CD4-positive, alpha-beta T cell treated with Interleukin-17A for 4 hours (primary cell): ENCODE measurements around the gene NLRC3.

Source experiments
- DNase-seq: peaks from one replicate; pipeline ENCODE4 v3.0.0-alpha.2; 2020; ENCODE audit warnings: mixed read lengths

NLRC3 gene

DNA sequence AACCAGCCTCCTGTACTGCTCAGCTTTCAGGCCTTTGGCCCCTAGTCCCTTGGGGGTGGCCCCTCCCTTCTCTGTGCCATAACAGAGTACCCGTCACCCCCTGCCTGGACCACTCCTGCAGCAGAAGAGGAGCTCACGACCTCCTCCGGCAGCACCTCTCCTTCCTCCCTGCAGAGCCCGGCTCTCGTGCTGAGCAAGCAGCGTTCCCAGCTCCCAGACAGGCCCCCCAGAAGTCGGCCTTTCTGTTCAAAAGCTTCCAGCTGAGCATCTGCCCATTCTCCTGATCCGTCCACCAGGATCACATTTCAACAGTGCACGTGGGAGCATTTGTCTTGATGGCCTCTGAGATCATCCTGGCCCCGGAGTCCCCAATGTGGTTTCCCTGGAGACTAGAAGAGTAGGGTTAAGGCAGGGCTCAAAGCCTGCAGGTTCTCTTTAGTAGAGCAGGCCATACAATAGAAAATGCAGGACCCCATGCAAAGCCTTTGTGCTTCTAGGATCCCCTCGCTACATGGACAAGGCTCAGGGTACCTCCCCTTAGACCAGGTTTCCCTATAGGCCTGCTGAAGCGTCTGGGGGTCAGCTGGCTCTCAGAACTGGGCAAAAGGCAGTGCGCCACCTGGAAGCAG, 35.6 kb downstream of the NLRC3 start:
- DNase-seq: no peak

DNA sequence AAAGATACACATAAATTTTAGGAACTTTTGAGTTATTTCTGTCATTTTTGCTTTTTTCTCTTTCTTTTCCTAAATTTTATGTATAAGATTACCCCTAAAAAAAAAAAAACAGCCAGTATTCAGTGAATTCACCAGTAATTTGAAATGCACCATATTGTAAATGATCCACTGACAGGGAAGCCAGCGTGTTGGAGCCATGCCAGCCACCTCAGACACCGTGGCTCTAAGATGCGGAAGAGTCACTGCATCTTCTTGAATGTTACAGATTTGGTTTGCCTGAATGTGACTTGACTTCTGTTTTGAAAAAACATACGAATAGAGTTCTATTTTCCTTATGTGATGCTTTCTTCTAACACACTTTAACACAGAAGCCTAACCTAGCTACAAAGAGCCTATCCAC, 39.0 kb downstream of the NLRC3 start:
- DNase-seq: peak; percentile 29

DNA sequence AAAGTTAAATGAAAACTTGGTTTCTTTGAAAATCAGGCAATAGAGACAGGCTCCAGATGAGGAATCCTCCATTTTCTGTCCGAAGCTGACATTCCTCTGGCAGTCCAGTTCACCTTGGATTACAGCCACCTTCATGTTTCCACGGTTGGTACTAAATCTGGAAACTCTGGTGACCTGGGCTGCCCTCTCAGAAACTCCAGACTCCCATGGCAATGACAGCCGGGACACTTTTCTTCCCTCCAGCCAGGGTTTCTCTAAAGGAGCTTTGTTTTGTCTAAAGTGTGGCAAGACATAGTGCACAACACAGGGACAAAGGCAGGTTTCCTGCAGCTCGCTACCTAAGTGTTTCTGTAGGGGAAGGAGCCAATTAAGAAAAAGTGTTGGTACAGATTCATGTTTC, 40.4 kb downstream of the NLRC3 start:
- DNase-seq: no peak

DNA sequence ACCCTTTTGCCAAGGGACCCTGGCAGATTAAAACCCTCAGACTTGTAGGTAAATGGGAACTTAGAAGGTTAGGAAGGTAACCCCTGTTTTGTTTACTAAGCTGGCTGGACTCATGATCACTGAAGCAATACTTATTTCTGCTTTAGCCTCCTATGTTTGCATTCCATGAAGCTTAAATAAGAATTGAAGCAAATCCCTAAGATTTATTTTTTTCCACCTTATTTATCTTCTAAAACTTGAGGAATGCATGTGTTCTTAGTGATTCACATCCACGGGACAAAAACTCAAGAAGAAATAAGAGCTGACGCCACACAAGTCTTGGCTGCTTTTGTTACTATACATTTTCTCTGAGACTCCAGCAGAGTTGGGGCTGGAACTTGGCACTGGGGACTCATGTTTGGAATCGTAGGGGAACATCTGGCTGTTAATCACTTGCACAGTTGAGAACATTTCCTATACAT, 40.9 kb downstream of the NLRC3 start:
- DNase-seq: no peak

DNA sequence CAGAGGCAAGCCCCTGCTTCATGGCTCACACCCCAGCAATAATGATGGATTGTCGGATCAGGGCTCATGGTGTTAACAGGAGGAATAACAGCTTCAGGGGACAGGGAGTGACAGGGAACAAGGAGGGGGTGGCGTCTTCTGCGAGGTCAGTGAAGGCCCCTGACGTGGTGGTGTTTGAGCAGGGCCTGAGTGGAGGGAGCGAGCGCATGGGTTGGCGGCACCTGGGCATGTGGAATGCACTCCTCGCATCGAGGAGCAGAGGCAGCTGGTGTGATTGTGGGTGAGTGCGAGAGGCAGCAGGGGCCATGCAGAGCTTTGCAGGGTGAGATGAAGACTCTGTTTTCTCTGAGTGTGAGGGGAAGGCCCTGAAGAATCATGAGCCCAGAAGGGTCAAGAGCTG, 43.1 kb downstream of the NLRC3 start:
- no peak for DNase-seq

DNA sequence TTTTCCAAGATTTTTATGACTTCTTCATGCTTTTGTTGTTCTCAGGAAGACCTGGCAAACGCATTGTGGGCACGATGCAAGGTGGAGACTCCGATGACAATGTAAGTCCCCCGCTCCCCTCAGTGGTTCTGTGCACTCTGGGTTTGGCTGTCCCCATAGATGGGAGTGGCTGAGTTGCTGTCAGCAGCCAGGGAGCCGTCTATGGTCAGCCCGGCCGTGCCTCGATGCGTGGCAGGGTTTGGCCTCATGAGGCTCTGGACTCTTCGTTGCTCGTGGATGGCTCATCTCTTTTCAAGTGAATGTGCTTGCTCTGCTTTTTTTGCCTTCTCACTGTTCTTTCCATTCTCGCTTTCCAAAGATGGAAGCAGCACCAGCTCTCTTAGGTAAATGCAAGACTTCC, 44.5 kb downstream of the NLRC3 start:
- DNase-seq: no peak

DNA sequence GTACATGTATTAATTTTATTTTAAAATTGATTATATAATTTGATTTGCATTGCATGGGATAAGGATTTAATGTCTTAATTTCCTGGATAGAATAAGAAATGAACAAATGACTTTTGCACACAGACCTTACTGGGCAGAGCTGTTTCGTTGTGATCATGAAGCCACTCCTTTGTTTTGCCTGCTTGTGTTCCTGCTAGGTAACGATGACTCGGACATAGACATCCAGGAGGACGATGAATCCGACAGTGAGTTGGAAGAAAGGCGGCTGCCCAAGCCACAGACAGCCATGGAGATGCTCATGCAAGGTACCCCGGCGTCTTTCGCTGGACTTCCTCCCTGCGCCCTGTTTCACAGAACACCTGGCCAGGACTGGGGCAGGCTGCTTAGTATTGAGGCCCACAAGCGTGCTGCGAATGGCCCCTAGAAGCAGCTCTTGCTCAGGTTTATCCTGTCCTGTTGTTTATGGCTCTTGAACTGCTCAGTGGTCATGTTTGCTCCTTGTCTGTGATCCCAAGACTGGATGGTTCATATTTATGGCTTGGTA, 46.8 kb downstream of the NLRC3 start:
- DNase-seq: no peak

DNA sequence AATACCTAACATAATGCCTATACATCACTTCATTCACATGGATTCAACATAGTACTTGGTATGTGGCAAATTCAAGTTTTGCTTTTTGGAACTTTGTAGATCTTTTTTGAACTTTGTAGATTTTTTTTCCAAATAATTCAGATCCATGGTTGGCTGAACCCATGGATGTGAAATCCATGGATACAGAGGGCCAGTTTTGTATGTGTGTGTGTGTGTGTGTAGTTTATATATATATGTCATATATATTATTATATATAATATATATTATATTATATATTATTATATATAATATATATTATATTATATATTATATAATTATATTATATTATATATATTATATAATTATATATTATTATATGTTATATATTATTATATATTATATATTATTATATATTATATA, 48.0 kb downstream of the NLRC3 start:
- no peak for DNase-seq

DNA sequence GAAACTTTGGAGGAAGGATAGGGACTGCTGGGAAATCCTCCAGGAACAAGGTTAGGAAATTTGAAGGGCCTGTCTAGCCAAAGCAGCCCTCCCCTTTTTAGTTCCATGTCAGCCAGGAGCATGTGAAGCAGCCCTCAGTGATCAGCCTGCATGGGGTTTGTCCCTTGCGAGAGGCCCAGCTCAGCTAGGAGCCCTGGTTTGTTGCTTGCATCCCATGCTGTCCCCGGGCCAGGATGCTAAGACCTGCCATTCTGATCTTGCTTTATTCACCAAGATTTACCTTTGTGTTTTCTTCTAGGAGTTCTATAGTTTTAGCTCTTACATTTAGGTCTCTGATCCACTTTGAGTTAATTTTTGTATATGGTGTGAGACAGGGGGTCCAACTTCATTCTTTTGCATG, 48.8 kb downstream of the NLRC3 start:
- DNase-seq: no peak

DNA sequence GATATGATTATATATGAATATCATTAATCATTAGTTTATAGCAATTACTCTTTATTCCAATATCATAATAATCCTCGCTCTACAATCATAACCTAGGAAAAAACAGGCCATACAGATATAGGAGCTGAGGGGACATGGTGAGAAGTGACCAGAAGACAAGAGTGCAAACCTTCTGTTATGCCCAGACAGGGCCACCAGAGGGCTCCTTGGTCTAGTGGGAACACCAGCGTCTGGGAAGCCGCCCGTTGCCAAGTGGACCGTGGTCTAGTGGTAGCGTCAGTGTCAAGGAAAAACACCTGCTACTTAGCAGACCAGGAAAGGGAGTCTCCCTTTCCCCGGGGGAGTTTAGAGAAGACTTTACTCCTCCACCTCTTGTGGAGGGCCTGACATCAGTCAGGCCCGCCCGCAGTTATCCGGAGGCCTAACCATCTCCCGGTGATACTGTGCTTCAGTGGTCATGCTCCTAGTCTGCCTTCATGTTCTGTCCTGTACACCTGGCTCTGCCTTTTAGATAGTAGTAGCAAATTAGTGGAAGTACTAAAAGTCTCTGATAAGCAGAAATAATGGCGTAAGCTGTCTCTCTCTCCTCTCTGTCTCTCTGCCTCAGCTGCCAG, 49.9 kb downstream of the NLRC3 start:
- peak; percentile 64 for DNase-seq

DNA sequence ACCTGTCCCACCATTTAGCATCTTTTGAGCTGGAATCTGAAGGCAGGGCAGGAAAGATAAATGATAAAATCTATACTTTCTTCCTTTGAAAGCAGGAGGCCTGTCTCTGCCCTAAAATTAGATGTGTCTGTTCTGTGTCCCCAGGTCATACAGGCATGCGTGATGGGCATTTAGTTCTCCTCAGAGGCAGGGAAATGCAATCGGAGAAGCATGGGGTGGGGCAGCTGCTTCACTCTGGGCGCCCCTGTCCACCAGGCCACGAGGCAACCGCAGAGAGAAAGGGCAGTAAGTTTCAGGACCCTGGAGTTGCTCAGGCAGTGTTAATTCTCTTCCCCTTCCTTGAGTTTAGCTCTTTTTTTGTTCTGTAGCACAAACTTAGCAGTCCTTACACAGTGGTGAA, 51.3 kb downstream of the NLRC3 start:
- DNase-seq: no peak

DNA sequence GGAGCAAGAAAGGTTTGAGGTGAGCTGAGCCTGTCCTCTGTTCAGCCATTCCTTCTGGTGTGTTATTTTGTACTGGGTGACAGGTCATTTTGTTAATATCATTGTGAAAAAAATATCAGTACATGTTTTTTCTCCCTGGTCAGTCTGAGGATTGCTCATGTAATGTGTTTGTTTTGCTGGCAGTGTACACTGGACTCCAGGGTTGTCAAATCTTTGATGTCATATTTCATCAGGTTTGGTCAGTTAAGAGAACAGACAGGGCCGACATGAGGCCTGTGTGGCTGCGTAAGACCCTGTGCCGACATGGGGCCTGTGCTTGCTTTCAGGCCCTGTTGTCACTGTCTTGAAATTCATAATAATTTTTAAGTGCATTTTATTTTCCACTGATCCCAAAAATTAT, 53.9 kb downstream of the NLRC3 start:
- no peak for DNase-seq

DNA sequence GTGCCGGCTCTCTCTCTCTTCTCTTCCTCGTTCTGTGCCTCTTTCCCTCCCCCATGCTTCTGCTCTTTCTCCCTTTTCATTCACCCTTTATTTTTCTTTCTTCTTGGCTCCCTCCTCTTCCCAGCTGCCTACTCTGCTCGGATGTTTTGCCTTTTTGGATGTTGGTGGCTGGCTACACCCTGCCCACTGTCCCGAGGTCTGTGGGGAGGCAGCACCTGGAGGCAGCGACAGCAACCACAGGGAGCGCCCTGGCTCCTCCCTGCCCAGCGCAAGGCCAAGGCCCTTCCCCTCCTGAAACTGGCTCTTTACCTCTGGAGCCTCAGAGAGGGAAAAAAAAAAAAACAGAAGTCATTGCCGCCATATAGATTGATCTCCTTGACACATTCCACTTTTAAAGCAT, 56.4 kb downstream of the NLRC3 start:
- DNase-seq: no peak

DNA sequence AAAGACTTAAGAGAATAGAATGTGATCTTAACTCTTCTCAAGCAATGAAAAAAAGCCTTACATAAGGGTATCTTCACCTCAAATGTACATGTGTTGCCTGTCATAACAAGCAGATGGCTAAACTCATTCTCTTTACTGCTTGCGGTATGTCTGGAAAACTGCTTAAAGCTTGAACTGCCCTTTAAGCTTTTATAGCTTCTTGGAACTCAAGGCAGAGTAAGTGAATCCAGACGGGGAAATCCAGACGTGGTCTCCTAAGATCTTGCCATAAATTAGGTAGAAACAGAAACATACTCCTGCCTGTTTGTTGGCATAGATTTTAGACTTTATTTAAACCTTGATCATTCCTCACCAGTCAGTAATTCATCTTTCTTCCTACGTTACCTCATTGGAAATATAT, 56.8 kb downstream of the NLRC3 start:
- DNase-seq: no peak

DNA sequence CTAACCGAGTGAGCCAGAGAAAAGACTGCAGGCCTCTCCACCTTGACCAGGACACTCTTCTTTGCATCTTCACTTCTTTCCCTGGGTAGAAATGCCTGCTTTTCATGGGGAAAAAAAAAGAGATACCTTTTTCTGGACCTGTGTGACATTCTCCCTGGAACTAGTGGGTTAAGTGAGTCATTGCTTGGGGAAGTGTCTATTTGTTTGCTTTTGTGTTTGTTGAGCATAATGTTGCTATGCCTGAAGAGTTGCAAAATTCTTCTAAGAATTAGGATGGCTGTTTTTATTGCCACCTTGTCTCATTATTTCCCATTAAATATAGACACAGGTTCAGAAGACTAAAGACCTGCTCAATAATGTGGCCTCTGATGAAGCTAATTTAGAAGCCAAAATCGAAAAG, 57.6 kb downstream of the NLRC3 start:
- DNase-seq: no peak

DNA sequence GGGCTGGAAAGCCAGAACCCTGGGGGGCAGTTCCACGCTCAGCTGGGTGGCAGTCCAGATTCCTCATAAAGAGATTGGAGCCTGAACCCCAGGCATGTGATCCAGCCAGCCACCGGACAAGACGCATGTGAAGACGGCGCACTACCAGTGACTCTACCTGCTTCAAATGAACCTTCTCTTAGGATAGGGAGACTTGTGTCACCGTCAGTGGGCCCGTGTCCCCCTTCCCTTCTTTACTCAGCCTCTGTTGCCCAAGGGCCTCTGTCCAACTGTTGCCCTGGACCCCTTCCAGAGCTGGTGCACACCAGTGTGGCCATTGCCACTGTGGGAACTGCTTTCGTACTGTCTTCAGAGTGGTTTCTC, 58.2 kb downstream of the NLRC3 start:
- DNase-seq: no peak

DNA sequence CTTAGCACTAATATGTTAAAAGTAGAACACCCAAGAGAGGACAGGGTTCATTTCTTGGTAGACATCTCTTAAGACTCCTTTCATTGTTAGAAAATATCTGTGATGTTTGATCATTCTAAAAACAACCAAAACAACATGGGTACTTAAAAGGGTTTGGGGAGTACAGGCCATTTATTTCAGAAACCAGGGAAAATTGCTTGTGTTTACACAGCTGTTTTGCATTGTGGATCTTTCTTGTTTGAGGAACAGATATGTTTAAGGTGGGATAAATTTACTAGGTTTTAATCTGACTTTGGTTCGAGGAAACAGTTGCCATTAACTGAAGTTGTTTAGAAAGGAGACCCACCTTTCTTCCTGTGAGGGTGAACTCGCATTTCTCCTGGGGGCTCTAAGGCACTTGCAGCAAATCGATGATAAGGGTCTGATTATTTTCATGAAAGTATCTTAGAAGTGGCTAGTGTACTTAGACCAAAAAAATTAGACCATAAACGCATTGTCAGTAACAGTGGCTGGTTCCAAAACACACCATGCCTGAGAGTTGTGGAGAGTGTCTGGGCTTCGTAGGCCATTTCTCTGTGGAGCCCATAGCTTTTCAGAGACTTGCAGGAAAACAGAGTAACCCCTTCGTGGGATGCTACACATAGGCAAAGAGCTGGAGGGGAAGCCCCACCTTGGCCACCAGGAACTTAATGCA, 58.8 kb downstream of the NLRC3 start:
- DNase-seq: no peak

DNA sequence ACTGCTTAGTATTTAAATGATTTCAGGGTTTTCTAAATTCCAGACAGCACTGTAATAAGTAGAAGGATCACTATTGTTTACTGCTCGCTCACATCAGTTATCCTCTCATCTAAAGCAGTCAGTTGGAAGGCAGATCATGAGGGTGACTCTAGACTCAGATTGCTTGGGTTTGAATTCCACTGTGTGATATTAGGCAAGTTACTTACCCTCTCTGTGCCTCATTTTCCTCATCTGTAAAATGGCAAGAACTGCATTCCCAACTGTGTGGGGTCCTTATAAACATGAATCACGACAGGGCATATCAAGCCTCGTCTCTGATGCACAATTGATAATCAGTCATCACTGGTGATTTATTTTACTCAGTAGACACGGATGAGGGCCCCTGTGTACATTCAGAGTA, 61.3 kb downstream of the NLRC3 start:
- DNase-seq: no peak

DNA sequence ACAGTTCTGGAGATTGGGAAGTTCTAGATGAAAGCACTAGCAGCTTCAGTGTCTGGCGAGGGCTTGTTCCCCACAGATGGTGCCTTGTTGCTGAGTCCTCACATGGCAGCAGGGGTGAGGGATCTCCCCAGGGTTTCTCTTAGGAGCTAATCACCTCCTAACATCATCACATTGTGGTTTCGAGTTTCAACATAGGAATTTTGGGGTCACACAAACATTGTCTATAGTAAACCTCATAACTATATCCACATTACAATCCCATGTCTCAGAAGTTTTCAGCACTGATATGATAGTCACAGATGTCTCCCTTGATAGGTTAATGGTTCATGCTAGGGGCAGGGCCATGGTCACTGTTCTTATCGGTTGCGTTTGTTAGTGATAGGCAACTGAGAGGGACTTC, 62.6 kb downstream of the NLRC3 start:
- no peak for DNase-seq

DNA sequence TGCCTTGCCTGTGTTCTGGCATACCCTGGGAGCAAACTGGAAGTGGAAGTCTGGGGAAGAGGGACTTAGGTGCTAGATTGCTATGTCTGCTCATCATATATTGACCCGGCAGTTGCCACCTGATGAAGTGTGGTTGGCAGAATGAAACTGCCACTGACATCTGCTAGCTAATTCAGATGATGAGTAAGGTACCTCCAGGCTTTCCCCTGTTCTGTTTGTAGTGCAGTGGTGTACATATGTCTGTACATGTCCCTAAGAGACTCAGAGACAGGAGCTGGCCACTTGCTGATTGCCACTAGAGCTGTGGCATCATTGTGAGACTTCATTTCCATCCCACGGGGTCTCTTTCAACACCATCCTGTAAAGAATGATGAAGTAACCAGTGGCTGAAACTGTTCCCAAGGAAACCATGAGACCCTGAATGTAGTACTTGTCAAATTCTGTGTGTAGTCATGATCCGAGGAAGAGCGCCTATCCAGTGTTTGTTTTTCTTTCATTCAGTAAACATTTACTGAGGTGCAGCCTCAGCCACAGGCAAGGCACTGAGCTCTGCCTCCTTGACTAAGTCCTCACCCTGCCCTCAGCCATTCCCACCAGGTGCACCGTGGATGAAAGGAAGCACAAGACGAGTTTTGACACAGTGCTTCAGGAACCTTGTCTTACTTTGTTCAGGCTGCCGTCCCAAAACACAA, 63.2 kb downstream of the NLRC3 start:
- DNase-seq: no peak

DNA sequence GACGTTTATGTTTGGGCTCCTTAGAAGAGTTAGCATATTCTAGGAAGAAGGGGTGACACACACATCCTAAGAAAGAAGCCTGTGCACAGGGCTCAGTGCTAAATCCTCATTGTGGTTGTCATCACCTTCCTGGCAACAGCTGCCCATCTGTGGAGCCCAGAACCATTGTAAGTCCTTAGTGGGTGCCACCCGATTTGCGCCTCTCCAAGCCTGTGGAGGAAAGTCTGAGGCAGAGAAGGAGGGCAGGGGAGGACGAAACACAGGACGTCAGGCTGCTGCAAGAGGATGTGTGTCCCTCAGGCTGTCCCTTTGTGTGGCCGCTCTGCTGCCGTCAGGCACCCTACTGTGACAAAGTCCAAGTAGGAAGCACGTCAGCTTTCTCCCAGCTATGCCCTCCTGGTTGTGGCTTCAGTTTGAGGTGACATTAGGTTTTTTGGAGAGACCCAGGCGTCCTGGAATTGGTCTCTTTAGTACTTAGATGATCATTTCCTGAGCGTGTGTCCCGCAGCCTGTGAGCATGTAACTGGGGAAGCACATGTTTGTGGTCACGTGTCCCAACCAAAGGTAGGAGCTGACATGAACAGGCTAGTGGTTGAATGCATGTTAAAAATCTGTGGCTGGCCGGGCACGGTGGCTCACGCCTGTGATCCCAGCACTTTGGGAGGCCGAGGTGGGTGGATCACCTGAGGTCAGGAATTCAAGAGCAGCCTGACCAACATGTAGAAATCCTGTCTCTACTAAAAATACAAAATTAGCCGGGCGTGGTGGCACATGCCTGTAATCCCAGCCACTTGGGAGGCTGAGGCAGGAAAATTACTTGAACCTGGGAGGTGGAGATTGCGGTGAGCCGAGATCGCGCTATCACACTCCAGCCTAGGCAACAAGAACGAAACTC, 65.7 kb downstream of the NLRC3 start:
- no peak for DNase-seq

DNA sequence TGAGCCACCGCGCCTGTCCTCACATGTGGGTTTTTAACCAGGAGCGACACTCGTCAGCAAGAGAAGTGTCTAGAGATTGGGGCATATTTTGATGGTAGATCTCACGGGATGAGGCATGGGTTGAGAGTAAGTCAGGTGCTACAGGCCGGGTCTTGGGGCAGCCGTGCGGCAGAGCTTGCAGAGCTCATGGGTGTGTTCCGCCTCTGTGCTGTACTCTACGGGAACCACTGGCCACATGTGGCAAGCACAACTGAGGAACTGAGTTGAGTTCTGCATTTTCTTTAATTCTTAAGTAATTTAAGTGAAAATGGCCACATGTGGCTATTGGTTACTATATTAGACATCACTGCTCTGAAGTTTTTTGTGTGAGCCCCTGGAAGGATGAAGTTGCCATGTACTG, 66.8 kb downstream of the NLRC3 start:
- no peak for DNase-seq

DNA sequence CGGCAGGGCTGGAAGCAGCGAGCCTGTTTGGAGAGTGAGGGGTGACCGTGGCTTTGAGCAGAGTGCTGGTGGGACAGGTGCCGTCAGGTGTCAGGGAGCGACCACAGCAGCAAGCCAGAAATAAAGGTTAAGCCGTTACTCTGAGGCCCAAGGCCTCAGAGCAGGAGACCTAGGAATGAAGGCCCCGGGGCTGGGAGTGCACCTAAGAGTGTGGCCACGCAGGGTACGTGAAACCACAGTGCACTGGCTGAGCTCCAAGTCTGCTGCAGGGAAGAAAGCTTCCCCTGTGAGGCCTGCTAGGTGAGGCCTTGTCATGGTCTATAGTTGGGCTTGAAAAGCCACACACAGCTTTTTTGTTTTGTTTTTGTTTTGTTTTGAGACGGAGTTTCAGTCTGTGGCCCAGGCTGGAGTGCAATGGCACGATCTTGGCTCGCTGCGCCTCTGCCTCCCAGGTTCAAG, 67.7 kb downstream of the NLRC3 start:
- DNase-seq: peak; percentile 91
